HFFc6 (cell line): ENCODE data around the gene RAPGEFL1. TPM values are rescaled to one million over a fixed set of nuclear protein-coding genes. Genes with fewer than 3 reads are reported as not detected.
A peak's percentile ranks its signal among the peaks of the same experiment; 100 is the strongest.
"Not testable (repeated sequence)": the region's sequence is repeated elsewhere in the genome, so short reads cannot be mapped to it uniquely, and the experiment has no call there.

Experiments
- DNase-seq: peaks from one replicate; pipeline ENCODE4 v3.0.0-alpha.2; 2018
- H3K27ac Mint-ChIP-seq: 2 replicates; pipeline ENCODE4 v1.8.0; 2020; ENCODE audit warnings: mild to moderate bottlenecking, mixed read lengths
- H3K27me3 Mint-ChIP-seq: 2 replicates; pipeline ENCODE4 v1.8.0; 2021; ENCODE audit warnings: mild to moderate bottlenecking, moderate library complexity, mixed read lengths; ENCODE audit not compliant: insufficient read depth
- H3K36me3 Mint-ChIP-seq: 2 replicates; pipeline ENCODE4 v1.8.0; 2021; ENCODE audit warnings: low read depth, mixed read lengths
- H3K4me1 Mint-ChIP-seq: 2 replicates; pipeline ENCODE4 v1.8.0; 2020; ENCODE audit warnings: low read depth, mixed read lengths
- H3K4me3 Mint-ChIP-seq: 2 replicates; pipeline ENCODE4 v1.8.0; 2020; ENCODE audit warnings: mild to moderate bottlenecking, moderate library complexity, mixed read lengths
- H3K9me3 Mint-ChIP-seq: 2 replicates; pipeline ENCODE4 v1.8.0; 2020; ENCODE audit warnings: mild to moderate bottlenecking, mixed read lengths
- total RNA-seq, 6 experiments: library from RNA; stranded (reverse); fragmentation: NEBNext Ultra II Directional; extraction: Animal tissue kit (Norgen Biotek cat#: 25700); gene quantifications; 2 replicates in 1 of 6; 3 replicates in 5 of 6; pipeline ENCODE4 v1.2.3, GENCODE V29; 2021
- TF ChIP-seq, protein P1 (sequence below): fragments of 200-600 bp; sonication (generic); IDR thresholded peaks from 2 replicates; pipeline ENCODE4 v1.5.0; 2021; ENCODE audit warnings: antibody characterized with exemption, mild to moderate bottlenecking

Gene RAPGEFL1
- total RNA-seq, 6 experiments from 2014 or later, result 1.5 to 2.2 (median 1.8) TPM

DNA sequence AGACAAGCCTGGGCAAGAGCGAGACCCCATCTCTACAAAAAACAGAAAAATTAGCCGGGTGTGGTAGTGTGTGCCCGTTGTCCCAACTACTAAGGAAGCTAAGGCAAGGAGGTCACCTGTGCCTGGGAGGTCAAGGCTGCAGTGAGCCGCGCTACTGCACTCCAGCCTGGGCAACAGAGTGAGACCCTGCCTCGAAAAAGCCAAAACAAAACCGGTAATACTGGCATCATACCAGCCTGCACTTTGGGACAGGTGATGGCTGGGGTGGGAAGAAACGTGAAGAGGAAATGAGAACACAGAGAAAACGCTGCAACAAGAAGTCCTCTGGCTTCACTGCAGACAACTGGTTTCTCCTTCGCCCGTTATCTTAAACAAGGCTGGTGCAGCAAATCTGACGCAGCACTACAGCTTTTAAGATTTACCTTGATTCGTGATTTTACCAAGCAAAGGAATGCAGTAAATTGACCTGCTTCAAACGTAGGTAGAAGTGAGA is 37.7 kb upstream of the RAPGEFL1 start:
- TF ChIP-seq, protein P1, sequence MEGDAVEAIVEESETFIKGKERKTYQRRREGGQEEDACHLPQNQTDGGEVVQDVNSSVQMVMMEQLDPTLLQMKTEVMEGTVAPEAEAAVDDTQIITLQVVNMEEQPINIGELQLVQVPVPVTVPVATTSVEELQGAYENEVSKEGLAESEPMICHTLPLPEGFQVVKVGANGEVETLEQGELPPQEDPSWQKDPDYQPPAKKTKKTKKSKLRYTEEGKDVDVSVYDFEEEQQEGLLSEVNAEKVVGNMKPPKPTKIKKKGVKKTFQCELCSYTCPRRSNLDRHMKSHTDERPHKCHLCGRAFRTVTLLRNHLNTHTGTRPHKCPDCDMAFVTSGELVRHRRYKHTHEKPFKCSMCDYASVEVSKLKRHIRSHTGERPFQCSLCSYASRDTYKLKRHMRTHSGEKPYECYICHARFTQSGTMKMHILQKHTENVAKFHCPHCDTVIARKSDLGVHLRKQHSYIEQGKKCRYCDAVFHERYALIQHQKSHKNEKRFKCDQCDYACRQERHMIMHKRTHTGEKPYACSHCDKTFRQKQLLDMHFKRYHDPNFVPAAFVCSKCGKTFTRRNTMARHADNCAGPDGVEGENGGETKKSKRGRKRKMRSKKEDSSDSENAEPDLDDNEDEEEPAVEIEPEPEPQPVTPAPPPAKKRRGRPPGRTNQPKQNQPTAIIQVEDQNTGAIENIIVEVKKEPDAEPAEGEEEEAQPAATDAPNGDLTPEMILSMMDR, result no peak
- Mint-ChIP-seq H3K9me3 (peaks cover 4% of the 10 kb centered on the region; the same call in 1 of the 2 replicates), H3K27ac (peak overlapping the region; percentile 96), H3K4me1 (peaks cover 23% of the 10 kb centered on the region), H3K27me3 (peaks cover 8% of the 10 kb centered on the region), H3K36me3 (peaks cover 40% of the 10 kb centered on the region), H3K4me3 (peak overlapping the region; percentile 96)
- no peak for DNase-seq

DNA sequence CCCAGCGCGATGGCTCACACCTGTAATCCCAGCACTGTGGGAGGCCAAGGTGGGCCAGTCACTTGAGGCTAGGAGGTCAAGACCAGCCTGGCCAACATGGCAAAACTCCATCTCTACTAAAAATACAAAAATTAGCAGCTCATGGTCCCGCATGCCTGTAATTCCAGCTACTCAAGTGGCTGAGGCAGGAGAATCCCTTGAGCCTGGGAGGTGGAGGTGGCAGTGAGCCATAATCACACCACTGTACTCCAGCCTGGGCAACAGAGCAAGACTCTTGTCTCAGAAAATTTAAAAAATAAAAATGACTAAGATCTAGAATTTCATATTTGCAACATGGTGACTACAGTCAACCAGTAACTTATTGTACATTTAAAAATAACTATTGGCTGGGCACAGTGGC is 34.1 kb upstream of the RAPGEFL1 start:
- Mint-ChIP-seq H3K36me3 (peaks cover 28% of the 10 kb centered on the region), H3K4me1 (peaks cover 27% of the 10 kb centered on the region)
- H3K4me3 Mint-ChIP-seq, H3K27ac Mint-ChIP-seq, H3K9me3 Mint-ChIP-seq, H3K27me3 Mint-ChIP-seq, DNase-seq: not testable (repeated sequence)

DNA sequence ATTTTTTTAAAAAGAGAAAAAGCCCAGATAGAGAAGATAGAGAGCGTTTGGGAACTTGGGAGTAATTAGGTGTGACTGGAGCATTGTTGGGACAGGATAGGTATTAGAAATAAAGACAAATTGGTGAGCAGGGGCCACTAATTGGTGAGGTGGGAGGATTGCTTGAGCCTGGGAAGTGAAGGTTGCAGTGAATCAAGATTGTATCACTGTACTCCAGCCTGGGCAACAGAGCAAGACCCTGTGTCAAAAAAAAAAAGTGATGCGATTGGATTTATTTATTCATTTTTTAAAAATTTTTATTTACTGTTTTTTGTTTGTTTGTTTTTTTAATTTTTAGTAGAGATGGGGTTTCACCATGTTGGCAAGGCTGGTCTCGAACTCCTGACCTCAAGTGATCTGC is 31.8 kb upstream of the RAPGEFL1 start:
- Mint-ChIP-seq H3K9me3 (no peaks in the 10 kb centered on the region), H3K36me3 (peaks cover 41% of the 10 kb centered on the region), H3K27me3 (no peaks in the 10 kb centered on the region), H3K4me3 (no peak overlapping the region), H3K4me1 (peaks cover 22% of the 10 kb centered on the region), H3K27ac (no peak overlapping the region)
- DNase-seq, result no peak
- TF ChIP-seq, protein P1, result no peak

DNA sequence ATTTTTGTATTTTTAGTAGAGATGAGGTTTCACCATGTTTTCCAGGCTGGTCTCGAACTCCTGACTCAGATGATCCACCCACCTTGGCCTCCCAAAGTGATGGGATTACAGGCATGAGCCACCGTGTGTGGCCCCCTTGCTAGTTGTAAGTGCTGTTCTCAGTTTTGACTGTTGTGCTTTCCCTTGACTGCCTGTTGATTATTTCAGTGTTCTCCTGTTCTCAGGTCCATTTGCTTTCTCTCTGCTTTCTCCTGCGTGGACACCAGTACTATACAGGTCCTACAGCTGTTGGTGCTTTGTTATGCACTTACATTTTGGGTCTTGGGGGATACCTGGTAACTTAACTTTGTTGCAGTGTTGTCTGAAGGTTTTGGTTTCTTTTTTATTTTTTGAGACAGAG is 28.7 kb upstream of the RAPGEFL1 start:
- no peak for DNase-seq
- Mint-ChIP-seq H3K36me3 (peaks cover 40% of the 10 kb centered on the region), H3K27me3 (no peaks in the 10 kb centered on the region), H3K27ac (peak overlapping the region; percentile 42; the same call in 1 of the 2 replicates), H3K4me3 (no peak overlapping the region), H3K4me1 (peaks cover 17% of the 10 kb centered on the region), H3K9me3 (no peaks in the 10 kb centered on the region)
- TF ChIP-seq, protein P1, result no peak

DNA sequence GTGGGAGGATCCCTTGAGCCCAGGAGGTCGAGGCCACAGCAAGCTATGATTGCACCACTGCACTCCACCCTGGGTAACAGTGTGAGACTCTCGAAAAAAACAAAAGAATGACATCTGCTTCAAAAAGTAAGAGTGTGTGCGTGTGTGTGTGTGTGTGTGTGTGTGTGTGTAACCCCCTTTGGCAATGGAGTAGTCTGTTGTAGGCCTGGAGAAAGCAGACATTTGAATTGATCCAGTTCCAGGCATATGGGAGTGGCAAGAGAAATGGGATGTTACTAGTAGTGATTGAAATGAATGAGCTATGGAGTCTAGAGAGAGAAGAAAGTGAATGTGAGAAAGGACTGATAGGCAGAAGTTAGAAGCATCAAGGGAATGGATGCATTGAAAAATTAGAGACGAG is 27.0 kb upstream of the RAPGEFL1 start:
- Mint-ChIP-seq H3K4me1 (peaks cover 20% of the 10 kb centered on the region), H3K36me3 (peaks cover 50% of the 10 kb centered on the region), H3K27ac (peak overlapping the region; percentile 9; the same call in 1 of the 2 replicates), H3K27me3 (no peaks in the 10 kb centered on the region), H3K9me3 (no peaks in the 10 kb centered on the region), H3K4me3 (no peak overlapping the region)
- TF ChIP-seq, protein P1, result no peak
- no peak for DNase-seq

DNA sequence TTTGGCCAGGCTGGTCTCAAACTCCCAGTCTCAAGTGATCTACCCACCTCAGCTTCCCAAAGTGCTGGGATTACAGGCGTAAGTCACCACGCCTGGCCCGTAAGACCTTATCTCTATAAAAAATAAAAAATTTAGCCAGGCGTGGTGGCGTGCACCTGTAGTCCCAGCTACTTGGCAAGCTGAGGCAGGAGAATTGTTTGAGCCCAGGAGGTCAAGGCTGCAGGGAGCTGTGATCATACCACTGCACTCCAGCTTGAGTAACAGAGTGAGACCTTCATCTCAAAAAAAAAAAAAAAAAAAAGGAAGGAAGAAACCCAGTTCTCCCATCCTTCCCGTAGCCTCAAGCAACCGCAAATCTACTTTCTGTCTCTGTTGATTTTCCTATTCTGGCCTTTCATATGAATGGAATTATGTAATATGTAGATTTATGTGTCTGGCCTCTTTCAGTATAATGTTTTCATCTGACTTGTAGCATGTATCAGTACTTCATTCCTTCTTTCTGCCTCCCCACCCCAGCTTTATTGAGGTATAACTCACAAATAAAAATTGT is 25.8 kb upstream of the RAPGEFL1 start:
- TF ChIP-seq, protein P1, result no peak
- Mint-ChIP-seq H3K27me3 (no peaks in the 10 kb centered on the region), H3K9me3 (no peaks in the 10 kb centered on the region), H3K4me3 (no peak overlapping the region), H3K4me1 (peaks cover 28% of the 10 kb centered on the region), H3K27ac (no peak overlapping the region), H3K36me3 (peaks cover 60% of the 10 kb centered on the region)
- no peak for DNase-seq
